Epithelial cell of esophagus (primary cell): ENCODE data around the gene CAMKMT.

ENCODE experiments used
- DNase-seq: peaks from one replicate; pipeline ENCODE4 v3.0.0; 2010; ENCODE audit warnings: low read depth
- H3K4me3 ChIP-seq: 2 replicates; pipeline ENCODE4 v1.5.1; 2011; ENCODE audit warnings: mild to moderate bottlenecking, low read length, control low read depth
- CTCF ChIP-seq: IDR thresholded peaks from 2 replicates; pipeline ENCODE4 v1.5.1; 2011; ENCODE audit warnings: low read depth, mild to moderate bottlenecking, low read length, control low read depth, inconsistent platforms; ENCODE audit not compliant: insufficient read depth; ENCODE audit errors: missing control alignments

CAMKMT gene

GRCh38 chr2:44642123-44642857 is 280.5 kb downstream of the CAMKMT start:
- no peak overlapping the region for H3K4me3 ChIP-seq
- no peak for TF ChIP-seq CTCF
- no peak for DNase-seq

GRCh38 chr2:44645937-44646336 is 284.2 kb downstream of the CAMKMT start:
- H3K4me3 ChIP-seq: no peak overlapping the region
- DNase-seq: no peak
- TF ChIP-seq CTCF: no peak

- no peak overlapping the region for H3K4me3 ChIP-seq
- no peak for TF ChIP-seq CTCF
- DNase-seq: no peak
Observed at GRCh38 chr2:44649381-44649780, 287.6 kb downstream of the CAMKMT start.

- no peak for TF ChIP-seq CTCF
- no peak for DNase-seq
- H3K4me3 ChIP-seq: no peak overlapping the region
Observed at GRCh38 chr2:44650796-44651195, 289.0 kb downstream of the CAMKMT start.

GRCh38 chr2:44651974-44652373 is 290.2 kb downstream of the CAMKMT start:
- DNase-seq: no peak
- no peak overlapping the region for H3K4me3 ChIP-seq
- no peak for TF ChIP-seq CTCF

- no peak overlapping the region for H3K4me3 ChIP-seq
- no peak for TF ChIP-seq CTCF
- DNase-seq: no peak
Observed at GRCh38 chr2:44652701-44653100, 291.0 kb downstream of the CAMKMT start.

- DNase-seq: no peak
- H3K4me3 ChIP-seq: no peak overlapping the region
- no peak for TF ChIP-seq CTCF
Observed at GRCh38 chr2:44655401-44655864, 293.7 kb downstream of the CAMKMT start.
